AG09309 (cell line): ENCODE data around the gene C11orf86.
"Not testable (repeated sequence)": the region's sequence is repeated elsewhere in the genome, so short reads cannot be mapped to it uniquely, and the experiment has no call there.

ENCODE experiments used
- DNase-seq: peaks from one replicate; pipeline ENCODE4 v3.0.0-alpha.2; 2010; ENCODE audit warnings: low read depth
- H3K4me3 ChIP-seq: 2 replicates; pipeline ENCODE4 v1.5.1; 2011; ENCODE audit warnings: mild to moderate bottlenecking, low read depth, low read length, moderate library complexity; ENCODE audit not compliant: control insufficient read depth
- CTCF ChIP-seq: IDR thresholded peaks from 2 replicates; pipeline ENCODE4 v1.5.1; 2011; ENCODE audit warnings: mild to moderate bottlenecking, low read depth, low read length, inconsistent platforms; ENCODE audit not compliant: insufficient read depth, control insufficient read depth; ENCODE audit errors: missing control alignments

Gene C11orf86

DNA sequence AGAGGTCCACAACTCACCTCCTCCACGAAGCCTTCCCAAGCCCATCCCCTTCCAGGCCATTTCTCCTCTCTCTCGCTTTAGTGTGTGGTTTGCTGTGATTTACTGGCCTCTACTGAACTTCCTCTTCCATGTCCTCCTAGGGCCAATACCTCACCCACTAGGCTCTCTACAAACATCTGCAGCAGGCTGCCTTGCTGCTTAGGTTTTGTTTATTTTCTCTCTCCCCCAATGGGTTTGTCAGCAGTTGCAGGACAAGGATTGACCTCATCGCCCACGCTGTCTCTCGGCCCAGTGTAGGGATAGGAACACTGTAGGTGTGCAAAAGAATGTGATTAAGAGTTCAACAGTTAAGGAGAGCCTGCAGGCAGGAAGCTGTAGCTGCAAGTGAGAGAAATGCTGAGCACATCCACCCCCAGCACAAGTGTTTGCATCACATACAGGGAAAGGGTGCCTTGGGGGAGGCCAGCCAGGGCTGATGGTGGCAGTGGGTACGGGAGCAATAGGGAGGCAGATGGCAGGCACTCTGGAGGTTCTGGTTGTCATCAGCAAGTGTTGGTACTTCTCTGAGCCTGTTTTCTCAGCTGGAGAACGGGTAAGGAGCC lies 18.3 kb upstream of the C11orf86 start:
- no peak for DNase-seq
- TF ChIP-seq CTCF = peak; percentile 17
- H3K4me3 ChIP-seq = no peak overlapping the region

GRCh38 chr11:66957971-66958231 lies 17.2 kb upstream of the C11orf86 start:
- DNase-seq = no peak
- peak overlapping the region; percentile 50 for H3K4me3 ChIP-seq
- TF ChIP-seq CTCF = no peak

GRCh38 chr11:66958232-66958955 lies 16.7 kb upstream of the C11orf86 start, which contains the start of gene PC:
Gene PC (minus strand): TSS chr11:66958383. CDS start chr11:66872159, 86,224 bp downstream.
- TF ChIP-seq CTCF = no peak
- DNase-seq = peak; percentile 99
- peak within 1 kb of the TSS; percentile 50 for H3K4me3 ChIP-seq

DNA sequence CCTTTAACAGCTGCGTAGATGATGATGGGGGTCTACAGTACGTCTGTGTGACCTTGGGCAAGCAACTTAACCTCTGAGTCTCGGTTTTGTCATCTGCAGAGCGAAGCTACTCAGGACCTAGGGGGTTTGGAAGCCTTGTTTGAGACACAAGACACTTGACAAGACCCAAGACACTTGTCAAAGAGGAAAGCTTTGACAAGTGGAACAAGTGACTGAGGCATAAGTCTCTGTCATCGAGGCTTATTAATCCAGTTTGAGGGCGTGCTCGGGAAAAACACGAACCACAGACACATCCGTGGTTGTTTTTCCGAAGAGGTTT lies 16.2 kb upstream of the C11orf86 start:
- DNase-seq = no peak
- no peak for TF ChIP-seq CTCF
- peak overlapping the region; percentile 9; the same call in 1 of the 2 replicates for H3K4me3 ChIP-seq

DNA sequence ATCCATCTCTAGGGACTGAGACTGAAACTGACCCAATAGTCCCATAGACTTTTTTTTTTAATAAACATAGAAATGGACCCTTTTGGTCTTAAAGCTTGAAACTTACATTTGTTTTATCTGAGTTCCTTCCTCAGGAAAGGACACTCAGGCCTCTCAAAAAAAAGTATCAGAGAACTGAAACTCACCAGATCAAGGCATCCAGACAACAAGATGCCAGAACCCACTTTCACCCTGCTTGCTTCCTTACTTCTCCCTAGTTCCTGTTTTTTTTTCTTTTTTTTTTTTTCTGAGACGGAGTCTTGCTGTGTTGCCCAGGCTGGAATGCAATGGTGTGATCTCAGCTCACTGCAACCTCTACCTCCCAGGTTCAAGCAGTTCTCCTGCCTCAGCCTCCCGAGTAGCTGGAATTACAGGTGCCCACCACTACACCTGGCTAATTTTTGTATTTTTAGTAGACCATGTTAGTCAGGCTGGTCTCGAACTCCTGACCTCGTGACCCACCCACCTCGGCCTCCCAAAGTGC lies 13.4 kb upstream of the C11orf86 start:
- DNase-seq, H3K4me3 ChIP-seq: not testable (repeated sequence)

DNA sequence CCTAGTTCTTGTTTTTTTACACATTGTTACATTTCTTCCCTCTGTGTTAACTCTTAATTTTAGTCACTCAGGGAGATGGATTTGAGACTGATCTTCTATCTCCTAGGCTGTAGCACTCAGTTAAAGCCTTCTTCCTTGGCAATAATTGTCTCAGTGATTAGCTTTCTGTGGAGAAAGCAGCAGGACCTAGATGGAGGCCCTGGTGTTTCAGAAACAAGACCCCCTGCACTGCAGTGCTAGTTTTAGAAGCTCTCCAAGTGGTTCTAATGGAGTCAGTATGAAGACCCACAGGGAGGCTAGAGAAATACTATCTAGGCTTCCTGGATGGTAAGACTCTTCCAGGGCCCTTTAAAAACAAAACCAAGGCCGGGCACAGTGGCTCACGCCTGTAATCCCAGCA lies 12.9 kb upstream of the C11orf86 start:
- no peak for TF ChIP-seq CTCF
- no peak overlapping the region for H3K4me3 ChIP-seq
- no peak for DNase-seq

DNA sequence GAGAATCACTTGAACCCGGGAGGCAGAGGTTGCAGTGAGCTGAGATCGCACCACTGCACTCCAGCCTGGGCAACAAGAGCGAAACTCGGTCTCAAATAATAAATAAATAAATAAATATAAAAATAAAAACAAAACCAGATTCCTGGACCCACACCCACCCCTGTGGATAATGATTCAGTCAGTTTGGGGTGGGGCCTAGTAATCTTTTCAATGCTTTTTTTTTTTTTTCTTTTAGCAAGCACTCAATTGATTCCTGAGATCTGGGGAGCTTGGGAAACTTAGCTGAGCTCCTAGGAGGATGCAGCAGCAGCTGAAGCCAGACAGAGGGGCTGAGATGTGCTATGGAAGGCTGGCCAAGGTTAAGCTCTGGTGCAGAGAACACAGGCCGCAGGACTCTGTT lies 12.3 kb upstream of the C11orf86 start:
- no peak for TF ChIP-seq CTCF
- DNase-seq = no peak
- H3K4me3 ChIP-seq = no peak overlapping the region
